Rectal smooth muscle tissue (tissue), 1 donor: ENCODE data around the gene PDHA1.

ENCODE experiments used
- H3K27ac ChIP-seq: one replicate; pipeline ENCODE4 v1.7.0; 2013; ENCODE audit warnings: low read depth, low read length, inconsistent platforms
- H3K27me3 ChIP-seq: one replicate; pipeline ENCODE4 v1.7.0; 2013; ENCODE audit warnings: low read length; ENCODE audit not compliant: control insufficient read depth, insufficient read depth
- H3K36me3 ChIP-seq: one replicate; pipeline ENCODE4 v1.7.0; 2013; ENCODE audit warnings: low read length; ENCODE audit not compliant: control insufficient read depth, insufficient read depth
- H3K4me1 ChIP-seq: one replicate; pipeline ENCODE4 v1.7.0; 2013; ENCODE audit warnings: low read length; ENCODE audit not compliant: control insufficient read depth, insufficient read depth
- H3K4me3 ChIP-seq: one replicate; pipeline ENCODE4 v1.7.0; 2013; ENCODE audit warnings: low read length
- H3K9ac ChIP-seq: one replicate; pipeline ENCODE4 v1.7.0; 2013; ENCODE audit warnings: low read length

Gene PDHA1

DNA sequence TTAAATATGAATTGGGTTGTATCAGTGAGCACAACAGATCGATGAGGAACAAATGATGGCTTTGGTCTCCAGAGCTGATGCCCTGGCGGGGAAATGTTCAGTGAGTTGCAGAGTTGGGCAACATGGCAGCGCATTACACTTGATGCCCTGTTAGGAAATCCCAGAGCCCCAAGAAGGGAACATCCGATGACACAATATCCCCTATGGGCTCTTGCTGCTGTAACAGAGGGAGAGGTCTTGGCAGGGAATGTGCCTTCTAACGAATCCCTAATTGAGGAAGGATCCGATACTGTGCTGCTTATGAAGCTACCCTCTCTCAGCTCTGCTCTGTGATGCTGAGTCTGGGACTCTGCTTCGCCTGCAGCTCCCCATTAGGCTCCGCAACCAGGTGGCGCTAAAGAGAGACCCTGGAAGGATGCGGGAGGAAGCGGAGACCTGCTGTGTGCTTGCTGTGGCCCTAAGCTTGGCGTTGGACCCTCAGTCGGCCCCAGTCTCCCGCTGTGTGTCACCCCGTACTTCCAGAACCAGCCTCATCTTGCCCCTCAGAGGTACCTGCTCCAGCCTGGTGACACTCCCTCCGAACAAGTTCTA is 38.9 kb downstream of the PDHA1 start:
- Histone ChIP-seq H3K27me3 (peaks cover 3% of the 10 kb centered on the region), H3K27ac (no peak overlapping the region), H3K36me3 (no peaks in the 10 kb centered on the region), H3K4me3 (no peak overlapping the region), H3K4me1 (no peaks in the 10 kb centered on the region), H3K9ac (no peak overlapping the region)

DNA sequence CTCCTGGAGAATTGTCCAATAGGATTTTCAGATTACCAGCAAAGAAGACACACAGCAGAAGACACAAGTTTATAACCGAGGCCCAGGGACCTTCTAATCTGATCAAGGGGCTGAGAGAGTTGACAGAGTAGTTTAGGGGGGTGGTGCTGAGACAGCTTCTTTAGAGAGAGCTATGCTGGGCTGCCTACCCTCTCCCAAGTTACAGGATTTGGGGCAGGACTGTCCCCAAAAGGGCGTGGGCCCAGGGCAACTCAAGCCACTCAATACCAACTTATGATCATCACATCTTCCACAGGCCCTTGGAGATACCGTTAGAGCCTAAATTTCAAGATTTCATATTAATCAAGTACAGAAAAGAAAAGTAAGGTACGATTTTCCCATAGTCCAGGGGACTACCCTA is 43.0 kb downstream of the PDHA1 start:
- Histone ChIP-seq H3K4me3 (no peak overlapping the region), H3K9ac (no peak overlapping the region), H3K27me3 (no peaks in the 10 kb centered on the region), H3K36me3 (no peaks in the 10 kb centered on the region), H3K27ac (no peak overlapping the region), H3K4me1 (no peaks in the 10 kb centered on the region)

DNA sequence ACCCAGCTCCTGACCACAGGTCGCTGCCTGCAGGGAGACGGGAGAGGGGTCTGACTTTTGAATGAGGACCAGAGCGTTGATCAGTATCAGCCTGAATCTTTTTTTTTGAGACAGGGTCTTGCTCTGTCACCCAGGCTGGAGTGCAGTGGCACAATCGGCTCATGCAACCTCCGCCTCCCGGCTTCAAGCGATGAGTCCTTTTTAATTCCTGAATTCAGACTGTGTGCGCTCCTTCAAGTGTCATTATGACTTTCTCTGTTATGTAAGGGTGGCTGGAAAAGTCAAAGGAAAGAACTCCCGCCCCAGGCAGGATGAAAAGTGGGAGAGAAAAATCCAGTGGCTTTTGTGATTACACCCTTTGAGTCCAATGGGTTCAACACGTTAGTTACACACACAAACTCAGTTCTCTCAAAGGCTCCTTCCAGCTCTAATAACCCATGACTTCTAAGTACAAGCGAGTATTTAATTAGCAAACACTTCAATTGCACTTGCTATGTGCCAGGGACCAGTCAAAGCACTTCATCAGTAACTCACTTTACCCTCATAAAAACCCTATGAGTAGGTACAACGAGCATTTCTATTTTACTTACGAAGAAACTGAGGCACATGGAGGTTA is 44.4 kb downstream of the PDHA1 start:
- Histone ChIP-seq H3K9ac (no peak overlapping the region), H3K27me3 (no peaks in the 10 kb centered on the region), H3K27ac (no peak overlapping the region), H3K4me3 (no peak overlapping the region), H3K4me1 (no peaks in the 10 kb centered on the region), H3K36me3 (no peaks in the 10 kb centered on the region)

DNA sequence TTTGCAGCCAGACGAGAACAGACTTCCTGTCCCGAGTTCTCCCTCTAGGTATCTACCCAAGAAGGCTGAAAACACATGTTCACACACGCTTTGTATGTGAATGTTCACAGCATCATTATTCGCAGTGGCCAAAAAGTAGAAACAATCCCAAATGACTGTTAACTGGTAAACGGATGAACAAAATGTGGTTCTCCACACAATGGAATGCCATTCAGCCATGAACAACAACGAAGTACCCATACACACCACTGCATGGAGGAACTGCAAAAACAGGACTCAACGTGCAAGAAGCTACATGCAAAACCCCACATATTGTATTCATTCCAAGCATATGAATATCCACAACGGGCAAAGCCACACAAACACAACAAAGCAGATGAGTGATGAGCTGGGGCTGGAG is 45.0 kb downstream of the PDHA1 start:
- Histone ChIP-seq H3K27ac (no peak overlapping the region), H3K4me3 (no peak overlapping the region), H3K27me3 (no peaks in the 10 kb centered on the region), H3K36me3 (no peaks in the 10 kb centered on the region), H3K4me1 (no peaks in the 10 kb centered on the region), H3K9ac (no peak overlapping the region)

DNA sequence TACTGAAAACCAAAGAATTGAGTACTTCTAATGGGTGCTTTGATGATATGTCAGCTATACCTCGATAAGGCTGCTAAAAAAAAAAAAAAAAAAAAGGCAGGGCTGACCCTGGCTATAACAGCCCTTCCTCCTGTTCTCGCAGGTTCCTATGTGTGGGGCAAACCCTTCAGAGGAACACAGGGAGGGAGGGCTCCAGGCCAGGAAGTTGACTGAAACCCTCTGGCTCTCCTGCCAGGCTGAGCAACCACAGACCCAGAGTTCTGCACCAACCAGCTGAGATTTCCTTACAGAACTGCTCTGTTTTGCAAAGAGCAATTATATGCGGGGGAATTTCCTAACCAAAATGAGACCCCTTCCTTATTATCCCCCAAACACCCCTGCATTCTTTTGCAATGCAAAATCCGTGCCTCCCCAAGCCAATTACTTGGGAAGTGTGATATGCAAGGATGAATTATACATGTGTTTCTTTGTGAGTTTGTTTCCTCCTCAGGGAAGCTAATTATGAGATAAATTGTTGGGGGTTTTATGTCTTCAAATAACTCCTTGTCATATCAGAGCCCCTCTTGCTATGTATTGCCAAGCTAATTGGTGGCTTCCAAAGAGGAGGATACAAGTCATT is 45.6 kb downstream of the PDHA1 start:
- Histone ChIP-seq H3K27me3 (no peaks in the 10 kb centered on the region), H3K4me1 (no peaks in the 10 kb centered on the region), H3K36me3 (no peaks in the 10 kb centered on the region), H3K27ac (no peak overlapping the region), H3K4me3 (no peak overlapping the region), H3K9ac (no peak overlapping the region)

DNA sequence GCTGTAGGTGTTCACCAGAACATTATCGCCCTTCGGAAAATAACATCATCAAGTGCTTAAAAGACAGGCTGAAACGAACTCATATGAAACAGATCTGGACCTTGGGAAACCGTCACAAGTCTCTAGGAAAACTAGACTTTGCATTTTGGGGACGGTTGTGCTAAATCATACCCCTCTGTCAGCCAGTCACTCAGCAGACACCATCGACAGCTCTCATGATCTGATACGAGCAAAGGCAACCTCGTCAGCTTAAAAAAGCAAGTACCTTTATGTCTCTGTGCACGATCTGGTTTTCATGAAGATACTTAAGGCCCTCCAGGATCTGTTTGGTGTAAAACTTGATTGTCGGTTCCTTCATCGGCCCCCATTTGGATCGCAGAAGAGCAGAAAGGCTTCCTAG is 48.4 kb downstream of the PDHA1 start:
- Histone ChIP-seq H3K9ac (no peak overlapping the region), H3K27me3 (no peaks in the 10 kb centered on the region), H3K36me3 (no peaks in the 10 kb centered on the region), H3K4me1 (no peaks in the 10 kb centered on the region), H3K4me3 (no peak overlapping the region), H3K27ac (no peak overlapping the region)

DNA sequence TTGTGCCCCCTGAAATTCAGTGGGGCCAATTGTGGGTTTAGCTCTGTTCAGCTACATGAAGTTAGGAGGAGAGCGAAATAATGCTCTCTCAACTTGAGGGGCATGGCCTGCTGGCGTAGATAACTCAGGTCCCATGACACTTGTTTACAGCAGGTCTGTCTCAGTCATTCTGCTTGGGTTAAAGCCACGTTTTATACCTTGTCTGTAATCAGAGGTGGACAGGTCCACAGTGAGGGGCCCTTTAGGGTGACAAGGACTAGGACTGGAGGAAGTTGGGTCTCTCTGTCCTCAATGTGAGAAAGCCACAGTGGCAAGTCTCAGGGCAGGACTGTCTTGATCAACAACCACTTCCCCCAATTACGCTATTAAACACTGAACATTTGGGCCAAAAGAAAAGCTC is 49.0 kb downstream of the PDHA1 start:
- H3K9ac ChIP-seq: no peak overlapping the region
- no peak overlapping the region for H3K27ac ChIP-seq
- H3K4me3 ChIP-seq: no peak overlapping the region
- H3K27me3 ChIP-seq: no peaks in the 10 kb centered on the region
- H3K4me1 ChIP-seq: no peaks in the 10 kb centered on the region
- no peaks in the 10 kb centered on the region for H3K36me3 ChIP-seq

DNA sequence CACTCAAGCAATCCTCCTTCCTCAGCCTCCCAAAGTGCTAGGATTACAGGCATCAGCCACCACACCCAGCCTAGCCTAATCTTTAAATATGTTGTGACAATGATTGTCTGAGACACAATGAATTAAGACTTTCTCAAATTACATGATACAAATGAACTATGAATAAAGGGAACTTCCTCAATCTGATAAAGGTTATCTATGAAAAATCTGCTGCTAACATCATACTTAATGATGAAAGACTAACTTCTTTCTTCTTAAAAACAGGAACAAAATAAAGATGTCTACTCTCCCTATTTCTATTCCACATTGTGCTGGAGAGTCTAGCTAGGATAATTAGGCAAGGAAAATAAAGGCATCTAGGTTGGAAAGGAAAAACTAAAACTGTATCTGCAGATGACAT is 60.0 kb downstream of the PDHA1 start:
- Histone ChIP-seq H3K4me1 (no peaks in the 10 kb centered on the region), H3K9ac (no peak overlapping the region), H3K27me3 (no peaks in the 10 kb centered on the region), H3K27ac (no peak overlapping the region), H3K36me3 (no peaks in the 10 kb centered on the region), H3K4me3 (no peak overlapping the region)

DNA sequence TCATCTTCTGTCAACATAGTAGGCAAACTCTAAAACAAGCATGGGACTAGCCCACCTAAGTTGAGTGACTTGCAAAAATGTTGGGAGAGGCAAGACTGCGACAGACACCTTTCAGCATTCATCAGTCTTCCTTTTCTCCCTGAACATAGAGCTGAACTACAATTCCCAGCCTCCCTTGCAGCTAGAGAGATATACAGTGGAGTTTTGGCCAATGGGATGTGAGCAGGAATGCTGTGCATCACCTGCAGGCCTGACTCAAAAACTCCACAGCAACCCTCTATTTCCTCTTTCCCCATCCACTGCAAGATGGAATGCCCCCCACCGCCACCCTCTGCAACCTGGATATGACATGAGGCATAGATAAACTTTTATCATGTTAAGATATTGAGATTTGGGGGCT is 66.5 kb downstream of the PDHA1 start:
- H3K27ac ChIP-seq: no peak overlapping the region
- H3K9ac ChIP-seq: no peak overlapping the region
- H3K4me3 ChIP-seq: no peak overlapping the region
- H3K36me3 ChIP-seq: no peaks in the 10 kb centered on the region
- H3K4me1 ChIP-seq: no peaks in the 10 kb centered on the region
- H3K27me3 ChIP-seq: no peaks in the 10 kb centered on the region
